Fibroblast of pulmonary artery (primary cell): ENCODE data around the gene HPCAL1.

Source experiments
- DNase-seq: peaks from one replicate; pipeline ENCODE4 v3.0.0-alpha.2; 2010; ENCODE audit warnings: low read depth
- H3K4me3 ChIP-seq: replicated peaks from 2 replicates; pipeline ENCODE4 v1.5.1; 2011; ENCODE audit warnings: low read depth, mild to moderate bottlenecking, control low read depth, low read length, moderate library complexity
- TF ChIP-seq, protein P1 (sequence below): IDR thresholded peaks from 2 replicates; pipeline ENCODE4 v1.5.1; 2011; ENCODE audit warnings: mild to moderate bottlenecking, control low read depth, low read length, inconsistent platforms; ENCODE audit errors: missing control alignments

HPCAL1 gene

DNA sequence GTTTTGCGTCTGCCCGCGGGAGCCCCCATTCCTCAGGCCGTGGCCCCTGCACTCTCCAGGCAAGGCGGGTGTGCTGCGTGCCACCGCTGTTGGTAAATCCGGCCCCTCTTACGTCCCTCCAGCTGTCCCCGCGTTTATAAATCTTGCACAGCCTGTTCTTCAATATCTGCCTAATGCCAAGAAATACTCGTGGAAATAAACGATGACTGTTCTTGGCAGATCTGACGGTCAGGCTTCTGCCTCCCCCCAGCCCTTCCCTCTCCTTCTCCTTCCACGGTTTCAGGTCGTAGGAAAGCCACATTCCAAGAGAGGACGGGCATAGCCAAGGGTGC, 124.9 kb downstream of the HPCAL1 start:
- TF ChIP-seq, protein P1, sequence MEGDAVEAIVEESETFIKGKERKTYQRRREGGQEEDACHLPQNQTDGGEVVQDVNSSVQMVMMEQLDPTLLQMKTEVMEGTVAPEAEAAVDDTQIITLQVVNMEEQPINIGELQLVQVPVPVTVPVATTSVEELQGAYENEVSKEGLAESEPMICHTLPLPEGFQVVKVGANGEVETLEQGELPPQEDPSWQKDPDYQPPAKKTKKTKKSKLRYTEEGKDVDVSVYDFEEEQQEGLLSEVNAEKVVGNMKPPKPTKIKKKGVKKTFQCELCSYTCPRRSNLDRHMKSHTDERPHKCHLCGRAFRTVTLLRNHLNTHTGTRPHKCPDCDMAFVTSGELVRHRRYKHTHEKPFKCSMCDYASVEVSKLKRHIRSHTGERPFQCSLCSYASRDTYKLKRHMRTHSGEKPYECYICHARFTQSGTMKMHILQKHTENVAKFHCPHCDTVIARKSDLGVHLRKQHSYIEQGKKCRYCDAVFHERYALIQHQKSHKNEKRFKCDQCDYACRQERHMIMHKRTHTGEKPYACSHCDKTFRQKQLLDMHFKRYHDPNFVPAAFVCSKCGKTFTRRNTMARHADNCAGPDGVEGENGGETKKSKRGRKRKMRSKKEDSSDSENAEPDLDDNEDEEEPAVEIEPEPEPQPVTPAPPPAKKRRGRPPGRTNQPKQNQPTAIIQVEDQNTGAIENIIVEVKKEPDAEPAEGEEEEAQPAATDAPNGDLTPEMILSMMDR, result no peak
- H3K4me3 ChIP-seq, result no peak overlapping the region
- DNase-seq, result no peak

DNA sequence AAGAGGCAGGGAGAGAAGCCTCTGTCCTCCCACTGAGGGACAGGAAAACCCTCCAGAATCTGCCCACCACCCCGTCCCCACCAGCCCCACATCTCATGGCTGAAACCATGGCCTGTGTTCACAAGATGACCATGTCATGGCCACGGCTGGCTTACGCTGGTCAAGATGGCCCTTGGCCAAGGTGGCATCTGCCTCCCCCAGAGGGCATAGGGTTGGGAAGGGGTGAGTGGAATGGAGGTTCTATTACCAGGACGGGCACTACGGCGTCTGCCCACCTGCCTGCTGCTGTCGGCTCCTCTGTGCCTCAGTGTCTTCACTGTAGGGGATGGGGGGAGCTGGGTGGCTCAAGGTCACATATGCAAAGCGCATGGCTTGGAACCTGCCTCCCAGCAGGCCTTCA, 125.7 kb downstream of the HPCAL1 start:
- no peak overlapping the region for H3K4me3 ChIP-seq
- DNase-seq, result no peak
- TF ChIP-seq, protein P1, result no peak

DNA sequence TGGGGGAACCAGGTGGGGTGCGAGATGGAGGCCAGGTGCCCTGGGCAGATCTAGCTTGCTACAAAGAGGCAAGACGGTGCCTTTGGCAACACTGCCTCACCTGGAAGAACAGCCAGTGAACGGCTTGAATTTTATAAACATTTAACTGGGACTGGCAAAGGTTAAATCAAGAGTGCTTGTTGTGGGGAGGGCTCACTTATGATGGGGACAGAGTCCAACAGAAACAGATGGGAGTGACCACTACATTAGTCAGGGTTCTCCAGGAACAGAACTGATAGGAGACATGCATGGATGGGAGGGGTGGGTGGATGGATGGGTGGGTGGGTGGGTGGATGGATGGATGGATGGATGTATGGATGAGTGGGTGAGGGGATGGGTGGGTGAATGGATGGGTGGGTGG, 126.2 kb downstream of the HPCAL1 start:
- no peak for DNase-seq
- TF ChIP-seq, protein P1, result no peak
- H3K4me3 ChIP-seq, result no peak overlapping the region

DNA sequence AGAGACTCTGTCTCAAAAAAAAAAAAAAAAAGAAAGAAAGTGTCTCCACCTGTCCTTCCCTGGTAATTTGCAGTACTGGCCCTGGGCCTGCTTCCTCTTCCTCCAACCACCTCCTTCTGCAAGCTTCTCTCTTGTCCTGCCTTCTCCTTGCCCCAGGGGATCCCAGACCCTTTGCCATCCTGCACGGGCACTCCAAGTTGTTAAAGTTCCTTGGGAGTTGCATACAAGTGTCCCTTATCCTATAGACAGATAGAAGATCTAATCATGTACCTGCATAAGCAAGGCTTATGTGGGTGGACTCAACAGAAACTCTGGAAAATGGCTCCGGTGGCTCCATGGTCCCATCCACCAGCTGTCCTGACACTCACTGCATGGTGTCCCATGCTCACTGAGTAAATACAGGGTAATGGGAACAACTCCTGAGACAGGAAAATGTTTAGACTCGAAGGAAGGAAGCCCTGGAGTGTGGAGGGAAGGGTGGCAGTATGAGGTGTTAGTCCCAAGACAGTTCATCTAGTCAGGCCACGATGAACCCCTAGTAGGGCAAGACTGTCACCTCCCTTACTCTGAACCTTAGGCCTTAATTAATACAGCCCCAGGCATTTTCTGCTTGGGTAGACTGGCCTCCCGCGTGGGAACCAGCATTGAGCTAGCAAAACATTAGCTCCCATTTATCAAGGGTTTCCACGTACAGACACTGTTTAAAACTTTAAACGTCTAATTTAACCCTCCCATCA, 128.3 kb downstream of the HPCAL1 start:
- TF ChIP-seq, protein P1, result no peak
- H3K4me3 ChIP-seq, result no peak overlapping the region
- no peak for DNase-seq

DNA sequence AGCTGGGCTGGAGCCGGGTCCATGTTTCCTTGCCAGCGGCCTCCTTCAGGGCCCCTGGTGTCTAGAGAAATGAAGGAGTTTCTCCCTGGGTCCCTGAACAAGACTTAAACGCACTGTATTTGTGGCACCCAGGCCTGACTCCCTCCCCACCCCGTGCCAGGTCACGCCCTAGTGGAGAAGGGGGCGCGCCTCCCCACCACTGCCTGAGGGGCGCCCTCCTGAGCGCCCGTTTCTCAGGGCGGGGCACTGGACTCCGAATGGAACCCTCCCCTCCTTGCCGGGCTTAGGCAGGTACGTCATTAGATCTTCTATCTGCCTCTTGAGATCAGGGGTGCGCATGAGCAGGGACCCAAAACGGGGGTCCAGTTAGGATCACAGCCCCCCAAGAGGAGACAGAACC, 129.1 kb downstream of the HPCAL1 start:
- no peak for DNase-seq
- TF ChIP-seq, protein P1, result no peak
- H3K4me3 ChIP-seq, result no peak overlapping the region

DNA sequence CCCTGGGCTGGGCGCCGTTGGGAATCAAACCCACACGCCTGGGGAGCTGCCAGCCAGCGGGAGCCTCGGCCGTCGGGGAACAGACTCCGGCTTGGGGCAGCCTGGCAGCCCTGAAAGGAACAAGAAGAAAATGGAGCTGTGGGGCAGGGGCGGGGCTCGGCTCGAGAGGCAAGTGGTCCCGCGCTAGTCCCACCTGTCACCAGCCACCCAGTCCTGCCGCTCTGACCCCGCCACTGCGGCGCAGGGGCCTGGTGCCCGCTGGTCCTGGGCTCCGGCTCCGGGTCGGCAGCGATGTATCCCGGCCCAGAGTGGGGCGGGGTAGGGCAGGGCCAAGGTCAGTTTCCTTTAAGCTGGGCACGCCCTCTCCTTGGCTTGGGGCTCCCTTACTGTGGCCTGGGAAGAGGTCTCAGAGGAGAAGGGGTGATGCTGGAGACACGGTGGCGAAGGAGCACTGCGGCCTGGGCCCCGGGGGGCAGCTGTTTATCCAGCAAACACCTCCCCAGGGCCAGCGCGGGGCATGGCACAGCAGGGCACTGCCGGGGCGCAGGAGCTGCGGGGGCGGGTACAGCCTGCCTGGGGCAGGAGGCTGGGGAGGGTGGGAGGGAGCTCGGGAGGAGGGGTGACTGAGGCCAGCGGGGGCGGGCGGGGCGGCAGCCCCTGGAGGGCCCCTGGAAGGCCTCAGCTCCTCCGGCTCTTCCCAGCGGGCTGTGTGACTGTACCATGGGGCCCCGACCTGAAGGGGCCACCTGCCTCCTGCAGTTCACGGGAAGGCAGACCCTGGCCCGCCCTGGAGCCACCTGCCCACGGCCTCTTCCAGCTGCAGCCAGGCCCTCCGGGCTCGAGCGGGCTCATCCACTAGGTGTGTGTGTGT, 129.8 kb downstream of the HPCAL1 start:
- TF ChIP-seq, protein P1, result no peak
- no peak for DNase-seq
- H3K4me3 ChIP-seq, result peak overlapping the region; percentile 39
